AG09309 (cell line): ENCODE results near the gene EMC9.

Experiments used
- DNase-seq: peaks from one replicate; pipeline ENCODE4 v3.0.0-alpha.2; 2010; ENCODE audit warnings: low read depth
- H3K4me3 ChIP-seq: 2 replicates; pipeline ENCODE4 v1.5.1; 2011; ENCODE audit warnings: mild to moderate bottlenecking, low read depth, low read length, moderate library complexity; ENCODE audit not compliant: control insufficient read depth
- TF ChIP-seq, protein P1 (sequence below): IDR thresholded peaks from 2 replicates; pipeline ENCODE4 v1.5.1; 2011; ENCODE audit warnings: mild to moderate bottlenecking, low read depth, low read length, inconsistent platforms; ENCODE audit not compliant: insufficient read depth, control insufficient read depth; ENCODE audit errors: missing control alignments

Gene EMC9

GRCh38 chr14:24116128-24116814 lies 25.1 kb downstream of the EMC9 start:
- H3K4me3 ChIP-seq = no peak overlapping the region; the same call in 1 of the 2 replicates
- TF ChIP-seq, protein P1, sequence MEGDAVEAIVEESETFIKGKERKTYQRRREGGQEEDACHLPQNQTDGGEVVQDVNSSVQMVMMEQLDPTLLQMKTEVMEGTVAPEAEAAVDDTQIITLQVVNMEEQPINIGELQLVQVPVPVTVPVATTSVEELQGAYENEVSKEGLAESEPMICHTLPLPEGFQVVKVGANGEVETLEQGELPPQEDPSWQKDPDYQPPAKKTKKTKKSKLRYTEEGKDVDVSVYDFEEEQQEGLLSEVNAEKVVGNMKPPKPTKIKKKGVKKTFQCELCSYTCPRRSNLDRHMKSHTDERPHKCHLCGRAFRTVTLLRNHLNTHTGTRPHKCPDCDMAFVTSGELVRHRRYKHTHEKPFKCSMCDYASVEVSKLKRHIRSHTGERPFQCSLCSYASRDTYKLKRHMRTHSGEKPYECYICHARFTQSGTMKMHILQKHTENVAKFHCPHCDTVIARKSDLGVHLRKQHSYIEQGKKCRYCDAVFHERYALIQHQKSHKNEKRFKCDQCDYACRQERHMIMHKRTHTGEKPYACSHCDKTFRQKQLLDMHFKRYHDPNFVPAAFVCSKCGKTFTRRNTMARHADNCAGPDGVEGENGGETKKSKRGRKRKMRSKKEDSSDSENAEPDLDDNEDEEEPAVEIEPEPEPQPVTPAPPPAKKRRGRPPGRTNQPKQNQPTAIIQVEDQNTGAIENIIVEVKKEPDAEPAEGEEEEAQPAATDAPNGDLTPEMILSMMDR = no peak
- DNase-seq = no peak

DNA sequence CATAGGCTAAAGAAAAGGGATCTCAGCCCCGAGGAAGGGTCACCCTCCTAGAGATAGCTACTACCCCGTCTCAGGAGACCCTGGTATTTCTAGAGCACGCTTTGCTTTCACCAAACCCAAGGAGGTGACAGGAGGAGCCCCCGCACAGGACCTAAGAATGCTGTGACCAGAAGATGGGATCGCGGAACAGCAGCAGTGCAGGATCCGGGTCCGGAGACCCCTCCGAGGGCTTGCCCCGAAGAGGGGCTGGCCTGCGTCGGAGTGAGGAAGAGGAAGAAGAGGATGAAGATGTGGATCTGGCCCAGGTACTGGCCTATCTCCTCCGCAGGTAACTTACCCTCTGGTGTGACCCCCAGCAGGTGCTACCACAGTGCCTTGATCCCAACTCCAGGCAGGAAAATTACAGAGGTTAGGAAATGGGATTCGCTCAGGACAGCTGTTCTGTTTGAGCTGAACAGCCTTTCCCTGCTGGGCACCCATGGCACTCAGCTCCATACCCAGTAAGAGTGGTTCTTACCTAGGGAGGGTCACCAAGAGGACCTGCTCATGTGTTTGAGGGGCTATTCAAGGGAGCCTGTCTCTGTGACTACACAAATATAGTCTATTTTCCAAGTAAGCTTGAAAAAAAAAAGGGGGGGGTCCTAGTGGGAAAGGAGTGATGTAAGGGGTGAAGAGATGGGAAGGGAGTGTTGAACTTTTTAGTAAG lies 25.8 kb downstream of the EMC9 start:
- H3K4me3 ChIP-seq = peak overlapping the region; percentile 79
- DNase-seq = no peak
- TF ChIP-seq, protein P1 = no peak

- peak within 1 kb of the TSS; percentile 79 for H3K4me3 ChIP-seq
- DNase-seq = peak; percentile 99
- TF ChIP-seq, protein P1 = no peak
Measured at GRCh38 chr14:24114532-24115421, 26.6 kb downstream of the EMC9 start, which contains the start of the genes DCAF11 and NRL. TSS of gene DCAF11 (plus strand) at chr14:24114777. CDS start at chr14:24115595, 818 bp downstream. TSS of gene NRL (minus strand) at chr14:24114949. CDS start at chr14:24082848, 32,101 bp downstream.

- TF ChIP-seq, protein P1 = no peak
- peak; percentile 58 for DNase-seq
- peak overlapping the region; percentile 71 for H3K4me3 ChIP-seq
Measured at GRCh38 chr14:24113801-24114531, 27.4 kb downstream of the EMC9 start.

- no peak for DNase-seq
Measured at GRCh38 chr14:24113379-24113800, 28.0 kb downstream of the EMC9 start.

More at GRCh38 chr14:24113379-24113800, 28.0 kb downstream of the EMC9 start:
- H3K4me3 ChIP-seq = peak overlapping the region; percentile 71
- TF ChIP-seq, protein P1 = no peak
